Stimulated activated CD8-positive, alpha-beta memory T cell treated with anti-CD3 and anti-CD28 coated beads, Interleukin-4, amount 100 ng/mL, for 1 hour (primary cell): Measurements from ENCODE around the gene MBNL2.

Source experiments
- DNase-seq, 2 donors: peaks; one replicate each; pipeline ENCODE4 v3.0.0-alpha.2; 2020; ENCODE audit warnings: low read depth in 2 of 2, low spot score in 1 of 2

The MBNL2 gene

DNA sequence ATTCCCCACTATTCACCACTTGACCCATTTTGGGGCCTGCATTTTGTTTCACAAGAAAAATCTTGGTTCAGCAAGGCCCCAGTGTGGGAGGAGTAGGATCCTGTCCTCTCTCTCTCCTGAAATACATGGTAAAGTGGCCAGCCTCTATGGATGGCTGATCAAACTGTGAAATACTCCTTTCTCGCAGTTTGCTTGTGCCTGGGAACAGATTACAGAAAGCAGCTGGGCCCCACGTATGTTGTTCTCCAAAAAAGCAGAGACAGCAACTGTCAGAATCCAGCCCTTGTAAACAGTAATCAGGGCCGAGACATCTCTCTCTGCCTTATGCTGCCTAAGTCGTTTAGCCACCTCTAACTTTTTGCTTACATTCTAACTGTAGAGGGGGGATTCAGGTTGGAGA, 150.8 kb downstream of the MBNL2 start:
- no peak for DNase-seq

DNA sequence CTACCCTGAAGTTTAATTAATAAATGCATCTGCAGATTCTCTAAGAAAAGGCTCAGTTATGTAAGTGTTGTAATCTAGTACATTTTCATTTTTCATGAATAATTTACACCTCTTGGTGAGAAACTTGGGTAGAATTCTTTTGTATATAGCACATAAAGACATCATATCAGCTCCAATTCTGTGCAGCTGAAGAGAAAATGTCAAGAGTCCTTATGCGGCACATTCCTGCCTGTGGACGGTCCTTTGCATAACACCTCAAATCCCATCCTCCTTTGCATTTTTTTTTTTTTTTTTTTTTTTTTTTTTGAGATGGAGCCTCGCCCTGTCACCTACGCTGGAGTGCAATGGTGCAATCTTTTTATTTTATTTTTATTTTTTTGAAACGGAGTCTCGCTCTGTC, 151.7 kb downstream of the MBNL2 start:
- no peak for DNase-seq

DNA sequence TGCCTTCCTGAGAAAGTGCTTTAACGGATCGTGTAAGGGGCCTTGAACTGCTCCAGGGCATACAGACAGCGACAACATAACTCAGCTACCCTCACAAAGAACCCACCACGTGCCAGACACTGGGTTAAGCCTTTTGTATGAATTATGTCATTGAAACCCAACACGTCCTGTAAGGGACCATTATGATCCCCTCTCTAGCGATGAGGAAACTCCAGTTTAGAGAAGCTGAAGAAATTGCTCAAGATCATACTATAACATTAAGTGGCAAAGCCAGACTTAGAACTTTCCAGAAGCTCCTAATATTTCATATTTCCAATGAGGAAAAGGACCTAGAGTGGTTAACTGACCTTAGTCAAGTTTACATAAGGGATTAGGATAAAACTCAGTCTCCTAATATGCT, 154.8 kb downstream of the MBNL2 start:
- DNase-seq, result no peak

DNA sequence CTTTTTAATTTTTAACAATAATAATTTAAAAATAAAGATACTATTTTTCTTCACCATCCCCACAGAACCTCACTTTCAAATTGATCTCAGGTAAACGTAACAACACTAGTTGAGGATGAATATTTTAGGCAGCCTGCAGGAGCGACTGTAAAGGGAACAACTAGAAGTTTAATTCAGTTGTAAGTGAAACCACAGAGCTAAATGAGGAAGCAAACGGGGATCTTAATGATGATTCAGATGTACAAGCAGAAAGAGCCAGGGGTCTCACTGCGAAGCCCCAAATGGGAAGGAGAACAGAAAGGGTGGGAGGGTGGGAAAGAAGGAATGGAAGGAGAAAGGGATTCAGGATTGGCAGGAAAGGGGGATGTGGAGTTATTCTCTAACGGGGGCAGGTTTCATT, 157.3 kb downstream of the MBNL2 start:
- no peak for DNase-seq

DNA sequence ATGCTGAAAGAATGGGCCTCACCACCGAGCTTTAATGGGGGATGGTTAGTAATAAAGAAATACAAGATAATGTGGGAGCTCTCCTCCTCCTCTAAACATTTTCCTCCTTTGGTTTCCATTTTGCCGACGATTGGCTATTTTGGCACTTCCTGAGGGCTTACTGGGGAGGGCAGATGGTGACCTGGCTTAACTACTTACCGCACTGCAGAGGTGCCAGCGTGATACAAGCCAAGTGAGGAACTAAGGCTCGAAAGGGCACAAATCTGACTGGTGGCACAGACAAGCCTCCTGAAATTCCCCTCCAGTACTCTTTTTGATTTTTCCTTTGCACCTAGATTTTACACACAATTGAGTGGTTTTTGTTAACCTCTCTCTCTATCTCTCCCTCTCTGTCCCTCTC, 158.6 kb downstream of the MBNL2 start:
- DNase-seq, result no peak

DNA sequence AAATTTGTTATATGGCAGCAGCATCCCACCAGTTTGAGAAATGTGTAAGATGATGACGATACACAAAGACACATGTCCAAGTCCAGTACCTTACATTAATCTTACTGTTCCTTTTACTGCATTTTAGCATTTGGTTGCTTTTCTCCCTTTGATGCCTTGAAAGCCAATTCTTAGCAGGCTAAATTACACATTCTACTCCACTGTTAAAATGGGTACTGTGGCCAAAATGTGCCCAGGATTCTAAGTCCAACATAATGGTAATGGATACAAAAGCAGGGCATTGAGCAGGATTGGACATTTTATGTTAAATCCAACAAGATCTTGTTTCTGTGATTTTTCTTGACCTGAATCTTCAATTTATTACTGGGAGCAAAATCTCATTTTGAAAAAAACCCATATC, 159.1 kb downstream of the MBNL2 start:
- DNase-seq, result no peak

DNA sequence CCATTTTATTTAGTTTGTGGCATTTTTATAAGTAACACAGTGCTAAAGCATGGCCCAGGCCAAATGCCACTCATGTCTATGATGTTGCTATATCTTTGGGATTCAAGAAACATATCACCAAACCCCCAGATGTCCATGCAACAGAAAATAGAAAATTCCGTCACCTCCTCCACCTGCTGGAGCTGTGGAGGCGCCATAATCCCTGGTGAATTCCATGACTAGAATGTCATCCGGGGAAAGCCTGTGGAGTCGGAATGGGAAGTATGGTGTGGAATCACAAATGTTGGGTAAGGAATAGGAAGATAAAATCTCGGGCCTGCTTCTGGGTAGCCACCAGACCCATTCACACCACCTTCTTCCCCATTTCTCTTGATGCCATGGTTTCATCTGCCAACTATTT, 160.1 kb downstream of the MBNL2 start:
- no peak for DNase-seq

DNA sequence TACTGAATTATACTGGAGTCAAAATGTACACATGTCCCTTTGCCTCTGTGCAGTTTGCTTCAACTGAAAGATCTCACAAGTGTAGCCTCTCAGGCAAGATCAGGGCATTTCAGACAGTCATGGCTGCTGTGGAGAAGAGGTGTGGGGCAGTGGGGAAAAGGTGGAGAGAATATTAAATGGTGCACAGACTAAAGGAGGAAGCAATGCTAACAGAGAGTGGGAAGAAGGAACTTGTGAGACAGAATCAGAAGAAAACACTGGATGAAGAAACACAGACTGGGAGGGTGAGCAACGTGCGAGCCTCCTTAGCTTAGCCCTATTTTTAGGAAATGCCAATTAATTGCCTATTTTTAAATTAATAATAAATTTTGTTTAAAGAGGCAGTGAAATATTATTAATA, 162.2 kb downstream of the MBNL2 start:
- no peak for DNase-seq

DNA sequence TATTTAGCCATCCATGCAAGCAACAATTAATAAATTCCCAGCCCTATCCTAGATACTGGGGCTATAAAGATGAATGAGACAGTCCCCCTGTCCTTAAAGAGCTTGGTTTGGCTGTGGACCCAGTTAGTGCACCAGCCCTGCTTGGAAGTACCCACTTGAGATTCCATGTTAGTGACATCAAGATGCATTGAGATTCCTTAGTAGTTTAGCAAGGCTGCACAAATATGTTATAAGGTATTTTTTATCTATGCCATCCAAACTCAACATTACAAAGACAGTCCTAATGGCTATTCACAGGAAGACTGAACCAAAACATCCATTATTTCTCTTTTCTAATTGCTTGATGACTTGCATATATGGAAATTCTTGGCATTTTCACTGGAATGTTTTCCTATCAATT, 163.0 kb downstream of the MBNL2 start:
- no peak for DNase-seq

DNA sequence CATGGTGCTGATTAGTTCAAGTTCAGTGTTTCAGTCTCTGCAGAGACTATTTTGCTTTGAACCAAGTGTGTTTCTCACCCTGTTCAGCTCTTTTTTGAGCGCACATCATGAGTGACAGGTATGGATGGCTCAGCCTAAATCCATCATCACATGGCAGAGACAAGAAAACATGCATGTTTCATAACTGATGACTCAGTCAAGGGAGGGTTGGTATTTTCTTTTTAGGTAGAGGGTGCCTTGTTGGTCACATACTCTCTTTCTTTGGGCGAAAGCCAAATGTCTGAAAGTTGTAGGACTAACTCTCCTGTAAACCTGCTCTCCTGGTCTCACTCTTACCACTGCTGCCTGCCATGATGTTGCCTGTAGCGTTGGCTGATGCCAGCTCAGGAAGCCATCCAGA, 163.7 kb downstream of the MBNL2 start:
- DNase-seq, result no peak

DNA sequence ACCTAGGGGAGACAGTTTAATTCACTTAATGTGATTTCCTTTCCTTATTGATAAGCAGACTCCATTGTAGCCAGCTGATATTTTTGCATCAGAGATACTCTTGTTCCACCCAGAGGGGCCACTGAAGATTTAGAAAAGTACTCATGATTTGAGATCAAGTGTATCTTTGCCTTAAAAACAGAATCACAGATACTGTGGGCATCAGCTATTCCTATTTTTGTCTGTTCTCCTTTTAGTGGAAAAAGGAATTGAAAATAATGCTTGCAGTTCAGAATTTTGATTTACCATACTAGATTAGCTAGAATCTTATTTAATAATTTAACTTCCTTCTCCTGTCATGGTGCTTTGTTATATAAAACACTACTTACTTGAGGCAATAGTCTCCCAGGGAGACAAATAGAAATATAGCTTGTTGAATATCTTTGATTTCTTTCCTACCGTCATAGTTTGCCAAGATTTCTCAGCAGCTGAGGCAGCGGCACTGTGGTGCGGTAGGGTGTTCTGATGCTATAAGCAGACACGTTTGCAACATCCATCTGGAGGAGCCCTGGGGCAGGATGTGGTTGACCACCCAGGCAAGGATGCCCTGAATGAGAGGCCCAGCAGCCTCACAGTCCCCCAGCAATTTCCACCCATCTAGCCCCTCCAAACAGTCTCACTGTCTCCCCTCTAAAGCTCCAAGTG, 164.8 kb downstream of the MBNL2 start:
- no peak for DNase-seq

DNA sequence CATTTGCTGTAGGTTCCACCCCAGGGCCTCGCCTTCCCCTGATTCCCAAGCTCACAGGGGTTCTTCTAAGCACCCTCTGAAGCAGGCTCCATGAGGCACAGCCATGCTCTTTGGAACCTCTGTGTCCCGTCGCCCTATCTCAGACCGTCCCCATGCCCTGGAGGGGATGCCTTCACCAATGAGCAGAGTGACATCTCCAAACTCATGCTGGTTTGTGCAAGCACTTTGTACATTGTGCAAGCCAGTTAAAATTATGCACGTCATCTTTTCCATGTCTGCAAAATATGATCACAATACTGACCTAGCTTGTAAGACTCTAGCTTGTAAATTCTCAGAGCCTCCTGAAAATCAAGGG, 165.3 kb downstream of the MBNL2 start:
- DNase-seq, result no peak

DNA sequence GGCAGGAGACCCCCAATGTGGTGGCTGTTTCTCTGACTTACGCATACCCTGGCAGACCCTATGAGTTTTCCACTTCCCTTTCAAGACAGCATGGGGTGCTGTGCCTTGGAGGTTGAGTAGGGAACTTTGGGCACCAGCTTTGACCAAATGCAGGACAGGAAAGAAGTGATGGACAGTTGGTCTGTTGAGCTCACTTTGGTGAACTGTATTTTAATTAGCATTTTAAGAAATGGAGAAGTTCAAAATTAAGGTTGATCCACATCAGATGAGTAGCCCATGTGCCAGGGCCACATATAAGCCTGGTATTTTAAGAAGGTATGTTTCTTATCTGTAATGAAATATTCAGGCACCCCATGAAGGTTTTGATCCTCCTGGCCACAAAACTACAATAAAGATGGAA, 165.8 kb downstream of the MBNL2 start:
- DNase-seq, result no peak

DNA sequence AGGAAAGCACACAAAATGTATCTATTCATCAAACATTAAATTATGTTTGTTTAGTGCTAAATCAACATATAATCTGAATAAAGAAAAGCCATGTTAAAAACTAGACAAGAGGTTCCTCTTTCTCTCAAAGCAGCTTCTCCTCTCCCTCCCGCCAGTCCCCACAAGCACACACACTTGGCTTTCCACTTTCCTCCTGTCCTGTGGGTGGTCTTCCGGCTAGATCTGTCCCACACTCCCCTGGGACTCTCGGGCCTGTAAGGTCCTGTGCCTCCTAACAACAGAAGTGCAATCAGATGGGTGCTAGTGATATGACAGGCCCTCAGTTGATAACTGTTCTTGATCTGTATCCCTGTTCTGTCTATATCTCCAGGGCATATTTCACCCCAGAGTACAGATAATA, 166.2 kb downstream of the MBNL2 start:
- no peak for DNase-seq

DNA sequence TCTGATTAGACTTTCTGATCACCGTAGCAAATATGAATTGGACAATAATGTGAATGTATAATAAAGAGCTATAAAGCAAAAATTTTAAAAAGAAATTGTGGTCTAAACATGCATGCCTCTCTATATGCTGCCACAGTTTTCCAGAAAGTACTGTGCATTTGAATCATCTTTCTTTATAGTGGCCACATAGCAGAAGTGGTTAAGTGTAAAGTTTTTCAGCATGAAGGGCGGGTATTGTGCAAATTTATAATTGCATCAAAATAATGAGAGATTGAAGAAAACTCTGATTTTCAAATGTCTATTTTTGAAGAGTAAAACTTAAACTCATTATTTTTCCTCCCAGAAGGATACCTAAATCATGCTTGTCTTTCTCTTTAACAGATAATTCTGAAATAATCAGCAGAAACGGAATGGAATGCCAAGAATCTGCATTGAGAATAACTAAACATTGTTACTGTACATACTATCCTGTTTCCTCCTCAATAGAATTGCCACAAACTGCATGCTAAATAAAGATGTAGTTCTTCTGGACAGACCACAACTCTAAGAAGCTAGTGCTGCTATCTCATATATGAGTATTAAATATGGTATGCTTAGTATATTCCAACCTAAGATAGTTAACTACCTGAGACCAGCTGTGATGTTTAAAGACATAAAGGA, 168.9 kb downstream of the MBNL2 start:
- DNase-seq, result no peak

DNA sequence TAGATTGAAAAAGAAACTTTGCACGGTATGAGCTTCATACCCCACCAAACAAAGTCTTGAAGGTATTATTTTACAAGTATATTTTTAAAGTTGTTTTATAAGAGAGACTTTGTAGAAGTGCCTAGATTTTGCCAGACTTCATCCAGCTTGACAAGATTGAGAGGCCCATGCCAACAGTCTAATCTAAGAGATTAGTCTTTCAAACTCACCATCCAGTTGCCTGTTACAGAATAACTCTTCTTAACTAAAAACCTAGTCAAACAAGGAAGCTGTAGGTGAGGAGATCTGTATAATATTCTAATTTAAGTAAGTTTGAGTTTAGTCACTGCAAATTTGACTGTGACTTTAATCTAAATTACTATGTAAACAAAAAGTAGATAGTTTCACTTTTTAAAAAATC, 169.9 kb downstream of the MBNL2 start:
- no peak for DNase-seq

DNA sequence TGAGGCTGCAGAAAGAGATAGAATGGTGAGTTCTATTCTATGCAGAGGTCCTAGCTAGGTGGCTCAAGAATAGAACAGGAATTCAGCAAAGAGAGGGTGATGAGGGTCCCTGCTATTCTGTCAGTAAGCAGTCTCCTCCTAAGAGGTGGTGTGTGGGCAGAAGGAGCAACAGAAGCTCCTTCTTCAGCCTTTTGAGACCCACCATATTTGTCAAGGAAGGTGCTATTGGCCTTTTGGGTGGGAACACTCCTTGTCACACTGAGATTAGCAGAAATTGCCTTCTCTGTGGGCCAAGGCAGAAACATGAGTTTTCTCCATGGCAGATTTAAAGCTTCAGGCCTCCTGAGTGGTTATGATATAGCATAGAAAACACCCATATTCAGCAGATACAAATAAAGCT, 172.4 kb downstream of the MBNL2 start:
- no peak for DNase-seq

DNA sequence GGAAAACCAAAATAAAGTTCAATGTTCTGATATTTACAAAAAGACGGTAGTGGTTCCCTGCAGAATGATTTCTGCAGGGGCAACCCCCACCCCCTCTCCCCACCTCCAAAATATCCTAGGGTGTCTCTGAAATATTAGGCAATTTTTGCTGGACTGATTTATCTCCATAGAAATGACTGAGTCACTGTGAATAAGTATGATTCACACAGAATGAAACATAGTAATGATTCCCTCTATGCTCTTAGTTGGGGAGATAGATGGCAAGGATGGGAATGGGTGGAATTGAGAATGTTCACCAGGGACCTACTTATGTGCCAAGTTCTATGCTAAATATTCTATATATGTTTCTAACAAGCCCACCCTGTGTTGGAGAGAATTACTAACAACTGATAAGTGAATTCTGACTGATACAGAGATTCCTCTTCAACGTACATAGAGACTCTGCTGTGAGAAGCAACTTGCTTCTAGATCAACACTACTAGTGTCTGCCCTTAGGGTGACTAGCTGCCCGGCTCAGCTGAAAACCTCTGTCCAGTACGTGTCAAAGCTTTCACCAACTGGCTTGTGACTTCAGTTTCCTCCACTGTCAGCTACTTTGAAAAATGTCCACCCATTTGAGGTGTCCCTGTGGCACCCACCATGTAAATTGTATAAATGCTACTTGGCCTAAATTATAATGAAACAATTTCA, 173.5 kb downstream of the MBNL2 start:
- DNase-seq, result no peak

DNA sequence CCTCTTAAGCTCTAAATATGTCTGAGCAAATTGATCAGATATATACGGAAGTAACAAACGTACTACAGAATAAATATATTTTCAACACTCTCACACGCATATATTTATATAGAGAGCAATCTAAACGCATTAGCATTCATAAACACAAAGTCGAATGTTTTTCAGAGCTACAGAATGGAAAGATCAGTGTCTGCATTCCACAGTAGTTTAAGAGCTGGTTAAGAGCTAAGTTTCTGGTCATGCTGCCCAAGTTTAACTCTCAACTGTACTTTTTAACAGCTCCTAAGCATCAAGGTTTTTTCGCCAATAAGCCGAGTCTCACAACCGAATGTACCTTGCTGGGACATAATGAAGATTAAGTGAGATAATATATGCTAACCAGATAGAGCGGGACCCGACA, 175.1 kb downstream of the MBNL2 start:
- DNase-seq, result no peak

DNA sequence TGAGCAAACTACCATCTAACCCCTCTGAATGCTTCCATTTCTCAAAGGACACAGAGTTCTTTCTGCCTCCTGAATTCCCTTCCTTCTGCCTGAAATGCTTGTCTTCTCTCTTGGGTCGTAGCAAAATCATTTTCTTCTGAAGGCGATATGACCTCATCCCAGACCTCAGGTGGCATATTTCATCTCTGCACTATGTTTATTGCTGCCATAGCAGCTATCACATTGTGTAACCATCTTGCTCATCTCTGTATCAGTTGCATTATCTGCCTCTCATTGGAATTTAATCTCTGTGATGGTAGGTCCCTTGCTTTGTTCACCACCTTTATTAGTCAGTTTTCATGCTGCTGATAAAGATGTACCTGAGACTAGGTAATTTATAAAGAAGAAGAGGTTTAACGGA, 179.3 kb downstream of the MBNL2 start:
- DNase-seq, result no peak

DNA sequence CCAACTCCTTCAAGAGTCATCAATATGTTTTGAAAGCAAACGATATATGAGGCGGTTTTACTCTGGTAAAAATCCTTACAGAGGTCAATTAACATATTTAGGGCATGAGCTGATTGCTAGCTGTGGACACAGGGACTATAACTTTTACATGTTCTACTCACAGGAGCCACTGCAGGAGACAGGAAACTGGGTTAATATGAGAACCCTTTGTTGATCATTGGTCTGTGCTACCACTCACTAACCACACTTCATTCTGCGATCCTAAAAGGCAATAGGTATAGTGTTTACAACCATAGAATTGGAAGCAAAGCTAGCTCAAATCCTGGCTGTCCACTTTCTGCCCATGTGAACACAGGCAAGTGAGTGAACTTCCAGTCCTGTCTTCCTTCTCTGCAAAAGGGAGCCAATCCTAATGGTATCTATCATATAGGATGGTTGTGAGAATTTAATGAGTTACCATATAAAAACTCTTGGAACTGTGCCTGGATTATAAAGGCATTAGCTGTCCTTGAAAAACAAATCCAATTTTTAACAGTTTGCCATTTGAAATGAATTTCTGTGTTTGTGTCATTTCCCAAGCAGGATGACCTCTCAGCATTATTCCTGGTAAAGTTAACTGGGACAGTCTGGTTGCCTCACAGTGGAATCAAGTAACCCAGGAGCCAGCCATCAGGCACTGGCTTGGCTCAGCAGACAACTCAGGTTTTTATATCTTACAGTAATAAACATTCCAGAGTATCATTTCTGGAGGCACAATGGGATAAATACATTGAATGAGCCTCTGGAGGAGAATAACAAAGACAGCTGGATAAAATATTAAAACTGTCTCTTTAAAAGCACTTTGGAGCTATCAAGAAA, 182.0 kb downstream of the MBNL2 start:
- no peak for DNase-seq

DNA sequence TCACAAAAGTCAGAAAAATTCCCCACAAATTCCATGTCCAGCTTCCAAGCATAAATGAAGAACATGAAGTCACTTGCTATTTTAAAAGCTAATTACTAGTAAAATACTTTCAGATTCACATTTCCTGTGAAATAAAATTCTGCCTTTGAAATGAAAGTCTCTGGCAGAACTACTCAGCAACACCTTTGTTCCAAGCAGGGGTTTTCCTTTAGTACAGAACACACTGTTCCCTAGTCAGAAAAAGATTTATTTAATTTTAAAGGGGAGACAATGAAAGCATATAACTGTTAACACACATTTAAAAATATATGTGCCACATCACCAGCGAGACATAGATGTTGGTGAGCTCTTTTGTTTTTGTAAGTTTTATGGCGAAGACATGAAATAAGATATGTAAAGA, 185.4 kb downstream of the MBNL2 start:
- no peak for DNase-seq
